HuH-7 (cell line): ENCODE measurements around the gene ZNF451.
"Not testable (repeated sequence)": the region's sequence is repeated elsewhere in the genome, so short reads cannot be mapped to it uniquely, and the experiment has no call there.

Experiments
- DNase-seq: peaks from one replicate; pipeline ENCODE4 v3.0.0; 2011; ENCODE audit warnings: low spot score

Gene ZNF451, protein sequence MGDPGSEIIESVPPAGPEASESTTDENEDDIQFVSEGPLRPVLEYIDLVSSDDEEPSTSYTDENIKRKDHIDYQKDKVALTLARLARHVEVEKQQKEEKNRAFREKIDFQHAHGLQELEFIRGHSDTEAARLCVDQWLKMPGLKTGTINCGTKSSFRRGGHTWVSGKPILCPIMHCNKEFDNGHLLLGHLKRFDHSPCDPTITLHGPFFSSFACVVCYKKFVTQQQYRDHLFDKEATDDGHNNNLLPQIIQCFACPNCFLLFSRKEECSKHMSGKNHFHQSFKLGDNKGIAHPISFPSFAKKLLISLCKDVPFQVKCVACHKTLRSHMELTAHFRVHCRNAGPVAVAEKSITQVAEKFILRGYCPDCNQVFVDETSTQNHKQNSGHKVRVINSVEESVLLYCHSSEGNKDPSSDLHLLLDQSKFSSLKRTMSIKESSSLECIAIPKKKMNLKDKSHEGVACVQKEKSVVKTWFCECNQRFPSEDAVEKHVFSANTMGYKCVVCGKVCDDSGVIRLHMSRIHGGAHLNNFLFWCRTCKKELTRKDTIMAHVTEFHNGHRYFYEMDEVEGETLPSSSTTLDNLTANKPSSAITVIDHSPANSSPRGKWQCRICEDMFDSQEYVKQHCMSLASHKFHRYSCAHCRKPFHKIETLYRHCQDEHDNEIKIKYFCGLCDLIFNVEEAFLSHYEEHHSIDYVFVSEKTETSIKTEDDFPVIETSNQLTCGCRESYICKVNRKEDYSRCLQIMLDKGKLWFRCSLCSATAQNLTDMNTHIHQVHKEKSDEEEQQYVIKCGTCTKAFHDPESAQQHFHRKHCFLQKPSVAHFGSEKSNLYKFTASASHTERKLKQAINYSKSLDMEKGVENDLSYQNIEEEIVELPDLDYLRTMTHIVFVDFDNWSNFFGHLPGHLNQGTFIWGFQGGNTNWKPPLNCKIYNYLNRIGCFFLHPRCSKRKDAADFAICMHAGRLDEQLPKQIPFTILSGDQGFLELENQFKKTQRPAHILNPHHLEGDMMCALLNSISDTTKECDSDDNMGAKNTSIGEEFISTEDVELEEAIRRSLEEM

DNA sequence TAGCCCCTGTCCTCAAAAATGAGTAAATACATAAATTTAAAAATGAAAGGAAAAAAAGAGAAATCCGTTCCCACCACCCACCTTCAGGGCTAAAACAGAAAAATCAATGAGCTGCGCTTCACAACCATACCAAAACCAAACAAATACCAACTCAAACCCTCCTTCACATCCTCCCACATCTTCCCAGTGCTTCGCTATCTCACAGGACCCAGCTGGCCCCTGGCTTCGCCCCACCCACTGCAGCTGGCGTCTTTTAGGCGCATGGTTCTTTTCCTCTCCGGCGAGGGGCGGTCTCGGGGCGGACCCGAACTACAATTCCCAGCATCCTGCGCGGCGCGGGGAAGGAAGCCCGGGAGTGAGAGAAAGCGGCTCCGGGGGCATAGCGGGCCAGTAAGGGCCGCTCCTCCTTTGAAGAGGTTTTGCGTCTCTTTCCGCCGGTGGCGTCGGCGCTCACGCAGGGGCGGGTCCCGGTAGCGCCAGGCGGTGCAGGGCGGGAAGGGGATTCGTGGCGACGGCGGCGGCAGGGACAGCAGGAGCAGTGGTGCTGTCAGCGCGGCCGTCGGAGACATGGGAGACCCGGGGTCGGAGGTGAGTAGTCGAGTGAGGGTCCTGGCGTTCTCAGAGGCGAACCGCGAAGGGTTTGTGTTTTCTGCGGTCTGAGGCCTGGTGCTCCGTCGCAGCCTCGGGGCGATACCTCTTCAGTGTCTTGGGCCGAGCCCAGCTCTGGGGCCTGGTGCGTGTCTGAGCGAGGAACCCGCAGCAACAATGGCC lies at the start of gene ZNF451:
TSS of gene ZNF451 (plus strand) at position 502 of the 771 bp plus-strand sequence. CDS start at position 568, 66 bp downstream.
- peak; percentile 80 for DNase-seq

DNA sequence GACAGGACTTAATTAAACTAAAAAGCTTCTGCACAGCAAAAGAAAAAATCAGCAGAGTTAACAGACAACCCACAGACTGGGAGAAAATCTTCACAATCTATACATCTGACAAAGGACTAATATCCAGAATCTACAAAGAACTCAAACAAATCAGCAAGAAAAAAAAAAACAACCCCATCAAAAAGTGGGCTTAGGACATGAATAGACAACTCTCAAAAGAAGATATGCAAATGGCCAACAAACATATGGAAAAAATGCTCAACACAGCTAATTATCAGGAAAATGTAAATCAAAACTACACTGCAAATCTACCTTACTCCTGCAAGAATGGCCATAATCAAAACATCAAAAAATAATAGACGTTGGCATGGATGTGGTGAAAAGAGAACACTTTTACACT lies 45.9 kb upstream of the ZNF451 start:
- not testable (repeated sequence) for DNase-seq

DNA sequence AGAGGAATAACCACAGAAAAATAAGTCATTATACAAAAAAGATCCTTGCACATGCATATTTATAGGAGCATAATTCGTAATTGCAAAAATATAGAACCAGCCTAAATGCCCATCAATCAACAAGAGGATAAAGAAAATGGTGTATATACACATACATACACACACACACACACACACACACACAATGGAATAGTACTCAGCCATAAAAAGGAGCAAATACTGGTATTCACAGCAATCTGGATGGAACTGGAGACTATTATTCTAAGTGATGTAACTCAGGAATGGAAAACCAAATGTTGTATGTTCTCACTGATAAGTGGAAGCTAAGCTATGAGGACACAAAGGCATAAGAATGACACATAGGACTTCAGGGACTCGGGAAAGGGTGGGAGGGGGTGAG lies 45.4 kb upstream of the ZNF451 start:
- no peak for DNase-seq

DNA sequence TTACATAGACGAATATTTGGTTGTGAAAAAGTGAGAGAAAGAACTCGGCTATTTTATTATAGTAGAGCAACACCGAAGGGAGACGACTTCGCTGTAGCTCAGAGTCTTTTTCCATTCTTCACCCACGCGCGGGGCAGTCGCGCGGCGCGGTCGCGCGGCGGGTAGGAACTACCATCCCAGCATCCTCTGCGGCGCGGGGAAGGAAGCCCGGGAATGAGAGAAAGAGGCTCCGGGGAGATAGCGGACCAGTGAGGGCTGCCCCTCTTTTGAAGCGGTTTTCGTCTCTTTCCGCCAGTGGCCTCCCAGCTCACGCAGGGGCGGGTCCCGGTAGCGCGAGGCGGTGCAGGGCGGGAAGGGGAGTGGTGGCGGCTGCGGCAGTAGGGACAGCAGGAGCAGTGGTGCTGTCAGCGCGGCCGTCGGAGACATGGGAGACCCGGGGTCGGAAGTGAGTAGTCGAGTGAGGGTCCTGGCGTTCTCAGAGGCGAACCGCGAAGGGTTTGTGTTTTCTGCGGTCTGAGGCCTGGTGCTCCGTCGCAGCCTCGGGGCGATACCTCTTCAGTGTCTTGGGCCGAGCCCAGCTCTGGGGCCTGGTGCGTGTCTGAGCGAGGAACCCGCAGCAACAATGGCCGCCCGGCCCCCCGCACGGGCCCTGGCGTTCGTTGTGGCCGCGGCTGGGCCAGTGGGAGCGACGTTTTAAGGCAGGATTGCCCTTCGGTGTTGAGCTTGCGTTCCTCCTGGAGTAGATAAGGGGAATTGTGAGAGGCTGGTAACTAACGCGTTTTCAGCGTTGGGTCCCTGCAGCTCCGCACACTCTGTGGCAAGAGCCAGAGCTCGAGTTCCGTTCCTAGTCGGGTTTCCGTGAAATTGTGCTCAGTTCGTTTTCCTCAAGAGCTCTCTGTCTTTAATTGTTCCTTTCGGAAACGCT lies 43.4 kb upstream of the ZNF451 start, which contains the start of gene KIAA1586:
TSS of gene KIAA1586 (plus strand) at position 362 of the 925 bp plus-strand sequence. CDS start at position 425, 63 bp downstream.
- peak; percentile 70 for DNase-seq

DNA sequence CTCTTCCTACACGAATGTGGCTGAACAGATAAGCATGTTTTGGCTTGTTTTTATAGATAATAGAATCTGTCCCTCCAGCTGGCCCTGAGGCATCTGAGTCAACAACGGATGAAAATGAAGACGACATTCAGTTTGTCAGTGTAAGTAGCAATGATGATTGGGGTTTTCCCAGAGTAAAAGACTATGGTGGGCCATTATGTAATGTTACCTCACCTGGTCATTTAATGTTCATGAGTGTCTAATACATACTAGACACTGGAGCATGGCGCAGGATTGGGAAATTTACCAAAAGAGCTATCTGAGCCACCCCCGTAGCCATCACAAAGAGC lies 42.8 kb upstream of the ZNF451 start:
- DNase-seq: not testable (repeated sequence)

DNA sequence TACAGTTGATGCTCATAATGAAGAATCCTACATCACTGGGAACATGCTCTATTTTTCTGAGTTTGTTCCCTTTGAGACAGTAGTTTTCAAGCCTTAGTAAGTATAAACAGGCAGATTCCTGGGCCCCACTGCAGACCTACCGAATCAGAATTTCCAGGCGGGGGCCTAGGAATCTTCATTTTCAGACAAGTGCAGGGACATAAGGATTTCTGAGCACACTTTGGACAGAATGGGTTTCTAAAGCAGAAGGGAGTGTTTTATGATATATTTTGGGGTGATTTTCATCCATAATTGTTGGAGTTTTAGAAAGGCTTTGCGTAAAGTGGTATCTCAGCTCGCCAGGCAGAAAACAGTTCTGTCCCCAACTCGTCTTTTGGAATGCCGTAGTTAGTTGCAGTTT lies 42.1 kb upstream of the ZNF451 start:
- not testable (repeated sequence) for DNase-seq

DNA sequence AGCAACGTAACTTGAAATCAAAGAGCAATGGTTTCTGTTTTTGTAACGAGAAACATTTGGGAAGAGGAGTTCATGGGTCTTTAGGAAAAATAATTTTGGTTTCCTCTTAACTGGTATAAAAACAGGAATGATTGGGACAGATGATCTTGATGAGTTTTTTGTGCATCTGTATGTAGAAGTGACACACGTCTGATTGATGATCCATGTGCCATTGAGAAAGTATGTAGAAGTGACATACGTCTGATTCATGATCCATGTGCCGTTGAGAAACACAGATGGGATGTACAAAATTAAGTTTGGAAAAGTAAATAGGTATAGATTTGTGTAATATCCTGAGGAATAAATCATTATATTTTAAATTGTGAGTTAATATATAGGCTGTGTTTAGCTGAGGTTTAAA lies 41.4 kb upstream of the ZNF451 start:
- DNase-seq: no peak

DNA sequence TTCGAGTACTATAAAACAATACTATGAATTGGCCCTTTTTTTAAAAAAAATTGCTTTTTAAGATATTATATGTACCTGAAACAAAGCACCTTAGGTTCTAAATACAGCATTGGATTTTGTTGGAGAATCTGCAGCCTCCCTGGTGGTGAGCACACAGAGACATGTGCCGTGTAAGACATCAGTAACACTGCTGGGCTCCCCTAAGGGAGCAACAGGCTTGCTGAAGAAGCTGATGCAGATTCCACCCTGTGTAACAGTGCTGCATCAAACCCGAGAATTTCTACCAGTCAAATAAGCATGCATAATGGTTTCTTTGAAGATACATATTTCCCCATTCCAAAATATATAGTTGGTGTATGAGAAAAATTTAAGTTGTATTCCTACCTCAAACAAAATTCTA lies 26.1 kb upstream of the ZNF451 start:
- no peak for DNase-seq

DNA sequence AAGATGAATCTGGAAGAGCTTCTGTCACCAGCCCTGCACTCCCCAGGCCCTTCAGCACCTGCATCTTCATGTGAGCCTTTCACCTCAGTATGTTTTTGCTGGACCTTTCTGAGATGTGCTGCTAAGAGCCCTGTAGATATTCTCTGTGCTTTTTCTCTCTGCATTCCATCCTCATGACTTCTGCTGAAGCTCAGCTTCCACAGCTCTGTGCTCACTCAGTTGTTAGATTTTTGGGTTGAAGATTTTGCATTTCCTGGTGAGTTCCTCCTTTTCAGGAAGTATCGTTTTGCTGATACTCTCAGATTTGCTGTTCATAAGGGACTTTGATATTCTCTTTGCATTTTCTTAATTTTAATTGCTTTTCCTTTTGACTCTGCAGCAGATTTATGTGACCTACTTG lies 25.2 kb upstream of the ZNF451 start:
- DNase-seq: no peak

DNA sequence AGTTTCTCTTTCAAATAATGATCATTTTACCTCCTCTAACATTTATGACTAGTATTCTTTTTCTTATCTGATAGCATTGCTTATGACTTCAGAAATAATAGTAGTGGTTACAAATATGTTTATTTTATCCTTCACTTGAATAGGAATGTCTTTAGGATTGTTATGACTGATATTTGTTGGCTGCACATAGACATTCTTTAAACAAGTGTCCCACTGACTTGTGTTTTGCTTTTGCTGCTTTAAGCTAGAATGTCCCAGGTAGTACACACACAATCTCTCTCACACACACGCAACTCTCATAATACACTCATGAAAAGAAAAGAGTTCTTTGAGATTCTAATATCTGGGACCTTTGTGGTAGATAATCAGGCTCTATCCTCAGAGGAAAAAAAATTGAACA lies 21.9 kb upstream of the ZNF451 start:
- no peak for DNase-seq

DNA sequence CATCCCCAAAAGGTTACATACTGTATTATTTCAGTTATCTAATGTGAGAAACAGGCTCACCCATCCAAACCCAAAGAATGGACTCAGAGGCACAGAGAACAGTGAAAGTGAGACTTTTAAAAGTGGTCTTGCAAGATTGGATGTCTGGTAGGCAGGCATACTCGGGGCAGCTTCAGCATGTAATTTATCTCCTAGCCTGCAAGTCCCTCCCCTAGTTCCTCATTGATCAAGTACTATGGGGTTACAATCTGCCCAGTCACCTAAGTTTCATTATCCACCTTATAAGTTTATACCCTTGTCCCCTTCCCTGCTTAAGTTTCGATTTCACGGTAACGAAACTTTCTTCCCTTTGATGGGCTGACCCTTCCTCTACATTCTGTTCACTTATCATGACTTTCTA lies 20.8 kb upstream of the ZNF451 start:
- DNase-seq: no peak

DNA sequence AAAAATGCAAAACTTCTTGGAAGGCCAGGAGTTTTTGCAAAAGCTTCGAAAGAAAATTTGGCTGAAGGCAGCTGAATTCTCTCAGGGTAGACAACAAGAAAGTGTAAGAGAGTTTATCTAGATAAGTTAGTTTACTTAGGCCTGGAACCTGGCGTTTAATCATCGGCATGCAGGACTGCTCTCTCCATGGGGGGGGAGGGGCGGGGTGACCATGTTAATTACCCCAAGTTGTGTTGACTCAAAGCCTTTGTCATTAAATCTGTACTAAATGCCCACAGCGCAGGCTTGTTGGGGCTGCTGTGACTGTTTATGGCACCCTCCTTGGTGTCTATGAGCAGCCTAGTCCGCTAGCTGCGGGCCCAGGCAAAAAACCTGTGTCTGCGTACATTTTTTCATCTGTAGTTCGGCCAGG lies 20.1 kb upstream of the ZNF451 start:
- no peak for DNase-seq

DNA sequence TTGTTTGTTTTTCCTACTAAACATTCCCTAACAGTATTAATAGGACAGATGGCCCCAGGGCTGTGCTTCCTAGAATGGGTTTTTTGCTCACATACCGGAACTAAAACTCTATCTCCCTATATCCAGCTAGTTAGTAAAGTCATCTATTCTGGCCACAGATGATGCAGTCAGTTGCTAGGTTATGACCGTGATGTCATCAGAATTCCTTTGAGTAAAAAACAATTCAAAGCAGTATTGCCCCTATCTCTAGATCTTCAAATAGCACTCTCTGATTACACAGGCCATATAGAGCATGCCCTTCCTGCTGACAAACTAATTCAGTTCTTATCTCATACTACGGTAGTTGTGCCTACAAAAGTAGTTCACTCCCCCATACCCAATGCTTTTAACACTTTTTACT lies 17.9 kb upstream of the ZNF451 start:
- no peak for DNase-seq

DNA sequence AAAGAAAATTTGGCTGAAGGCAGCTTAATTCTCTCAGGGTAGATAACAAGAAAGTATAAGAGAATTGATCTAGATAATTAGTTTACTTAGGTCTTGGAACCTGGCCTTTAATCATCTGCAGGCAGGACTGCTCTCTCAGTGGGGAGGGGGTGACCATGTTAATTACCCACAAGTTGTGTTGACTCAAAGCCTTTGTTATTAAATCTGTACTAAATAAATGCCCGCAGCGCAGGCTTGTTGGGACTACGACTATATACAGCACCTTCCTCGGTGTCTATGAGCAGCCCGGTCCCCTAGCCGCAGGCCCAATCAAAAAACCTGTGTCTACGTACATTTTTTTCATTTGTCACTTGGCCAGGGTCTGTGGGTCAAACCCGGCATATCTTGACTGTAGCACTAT lies 15.6 kb upstream of the ZNF451 start:
- DNase-seq: no peak

DNA sequence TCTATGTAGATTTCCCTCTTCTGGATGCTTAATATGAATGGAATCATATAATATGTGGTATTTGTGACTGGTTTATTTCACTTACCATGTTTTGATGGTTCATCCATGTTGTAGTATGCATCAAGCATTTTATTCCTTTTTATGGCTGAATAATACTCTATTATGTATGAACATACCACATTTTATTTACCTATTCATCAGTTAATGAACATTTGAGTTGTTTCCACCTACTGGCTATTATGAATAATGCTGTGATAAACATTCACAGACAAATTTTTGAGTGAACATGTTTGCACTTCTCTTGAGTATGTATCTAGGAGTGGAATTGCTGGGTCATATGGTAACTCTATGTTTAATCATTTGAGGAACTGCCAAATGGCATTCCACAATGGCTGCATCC lies 14.9 kb upstream of the ZNF451 start:
- no peak for DNase-seq

DNA sequence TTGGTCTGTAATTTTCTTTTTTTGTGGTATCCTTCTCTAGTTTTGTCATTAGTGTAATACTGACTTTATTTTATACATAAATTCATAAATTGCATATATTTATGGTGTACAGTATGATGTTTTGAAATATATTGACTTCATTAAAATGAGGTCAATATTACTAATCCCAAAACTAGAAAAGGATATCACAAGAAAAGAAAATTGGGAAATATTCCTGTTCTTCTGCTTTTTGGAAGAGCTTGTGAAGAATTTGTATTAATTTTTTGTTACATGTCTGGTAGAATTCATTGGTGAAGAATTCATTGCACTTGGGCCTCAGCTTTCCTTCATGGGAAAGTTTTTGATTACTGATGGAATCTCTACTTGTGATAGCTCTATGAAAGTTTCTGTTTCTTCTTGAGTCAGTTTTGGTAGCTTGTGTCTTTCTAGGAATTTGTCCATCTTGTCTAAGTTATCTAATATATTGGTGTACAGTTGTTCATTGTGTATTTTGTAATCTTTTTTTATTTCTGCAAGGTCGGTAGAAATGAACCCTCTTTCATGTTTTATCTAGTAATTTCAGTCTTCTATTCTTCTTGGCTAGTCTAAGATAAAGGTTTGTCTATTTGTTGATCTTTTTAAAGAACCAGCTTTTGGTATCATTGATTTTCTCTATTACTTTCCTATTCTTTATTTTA lies 11.3 kb upstream of the ZNF451 start:
- DNase-seq: no peak

DNA sequence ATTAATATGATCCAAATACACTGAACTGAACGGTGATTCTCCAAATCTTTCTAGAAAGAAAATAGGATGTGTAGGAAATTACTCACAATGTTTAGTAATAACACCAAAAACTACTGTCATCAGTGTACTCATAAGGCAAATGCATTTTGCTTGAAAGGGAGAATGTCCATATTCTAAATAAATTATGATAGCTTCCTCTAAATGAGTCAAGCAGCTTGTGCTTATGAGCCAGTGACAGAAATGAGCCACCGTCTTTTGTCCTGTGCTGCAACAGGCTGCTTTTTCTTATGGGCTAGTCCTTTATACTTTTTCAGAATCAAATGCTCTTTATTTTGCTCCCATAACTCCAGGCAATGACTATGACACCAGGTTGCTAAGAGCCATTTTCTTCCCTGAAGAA lies 4.5 kb upstream of the ZNF451 start:
- DNase-seq: no peak

DNA sequence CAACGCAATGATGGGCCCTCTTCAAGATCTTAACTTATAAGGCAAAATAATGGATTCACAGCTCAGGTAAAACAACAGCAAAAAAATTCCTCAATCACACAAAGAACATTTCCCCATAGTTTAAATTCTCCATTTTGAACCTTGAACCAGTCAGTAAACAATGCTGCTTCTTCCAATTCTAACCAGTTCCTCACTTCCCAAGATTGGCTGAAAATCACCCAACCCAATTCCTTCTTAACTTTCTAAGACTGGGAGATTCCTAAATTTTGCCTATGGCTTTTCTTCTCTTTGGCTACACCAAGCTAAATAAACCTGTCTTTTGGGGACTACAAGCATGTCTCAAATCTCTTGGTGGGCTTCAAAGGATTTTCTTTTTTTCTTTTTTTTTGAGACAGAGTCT lies 3.1 kb upstream of the ZNF451 start:
- DNase-seq: no peak

DNA sequence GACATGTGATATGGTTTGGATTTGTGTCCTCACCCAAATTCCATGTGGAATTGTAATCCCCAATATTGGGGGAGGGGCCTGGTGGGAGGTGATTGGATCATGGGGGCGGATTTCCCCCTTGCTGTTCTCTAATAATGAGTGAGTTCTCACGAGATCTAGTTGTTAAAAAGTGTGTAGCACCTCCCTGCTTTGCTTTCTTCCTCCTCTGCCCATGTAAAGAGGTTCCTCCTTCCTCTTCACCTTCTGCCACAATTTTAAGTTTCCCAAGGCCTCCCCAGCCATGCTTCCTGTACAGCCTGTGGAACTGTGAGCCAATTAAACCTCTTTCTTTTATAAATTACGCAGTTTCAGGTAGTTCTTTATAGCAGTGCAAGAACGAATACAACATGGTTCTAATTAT lies 2.1 kb upstream of the ZNF451 start:
- DNase-seq: no peak

DNA sequence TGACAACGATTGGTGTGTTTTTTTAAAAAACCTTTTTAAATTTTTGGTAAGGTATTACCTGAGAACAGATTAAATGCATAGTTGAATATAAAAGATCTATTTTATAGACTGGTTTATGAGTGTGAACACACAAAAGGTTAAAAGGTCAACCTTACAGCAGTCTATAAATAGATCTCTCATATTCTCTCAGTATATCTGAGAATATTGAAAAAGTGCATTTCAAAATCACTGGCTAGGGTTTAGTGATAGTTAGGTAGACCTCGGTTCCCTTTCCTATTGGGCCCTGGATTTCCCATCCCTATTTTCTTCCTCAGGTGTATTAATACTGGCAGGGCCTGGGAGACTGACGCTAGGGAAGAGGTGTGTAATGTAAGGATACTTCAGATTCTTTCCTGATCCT lies 723 bp upstream of the ZNF451 start:
- DNase-seq: no peak
